ENCODE data around the gene AJAP1. TPM values are rescaled to one million over a fixed set of nuclear protein-coding genes. Genes with fewer than 3 reads are reported as not detected.

Gene AJAP1
- total RNA-seq, 1 experiment from 2014 or later: not detected

DNA sequence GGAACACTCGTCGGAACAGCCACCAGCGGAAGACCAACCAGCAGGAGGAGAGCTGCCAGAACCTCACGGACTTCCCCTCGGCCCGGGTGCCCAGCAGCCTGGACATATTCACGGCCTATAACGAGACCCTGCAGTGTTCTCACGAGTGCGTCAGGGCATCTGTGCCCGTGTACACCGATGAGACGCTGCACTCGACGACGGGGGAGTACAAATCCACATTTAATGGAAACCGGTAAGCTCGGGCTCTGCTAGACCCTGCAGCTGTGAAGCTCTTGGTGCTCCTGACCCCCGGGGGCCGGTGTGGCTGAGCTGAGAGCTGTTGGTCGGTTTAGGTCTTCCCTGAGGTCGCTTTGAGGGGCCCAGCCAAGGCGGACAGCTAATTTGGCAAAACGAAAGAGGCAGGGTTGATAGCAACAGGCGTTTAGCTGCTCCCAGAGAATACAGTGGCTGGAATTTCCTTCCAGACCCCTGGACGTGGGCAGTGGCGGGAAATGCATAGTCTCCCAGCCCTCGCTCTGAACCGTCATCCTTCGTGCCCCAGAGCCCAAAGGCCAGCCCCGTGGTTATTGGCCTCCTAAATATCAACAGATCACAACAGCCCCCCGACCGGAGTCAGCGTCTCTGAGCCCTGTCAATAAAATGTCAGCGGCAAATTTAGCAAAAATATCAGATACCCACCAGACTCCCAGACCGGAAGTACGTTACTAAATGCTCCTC is 118.0 kb downstream of the AJAP1 start:
- Histone ChIP-seq H3K9me3 (ENCODE audit: control insufficient read depth in 1 of 2, insufficient read depth in 1 of 2, low read depth in 1 of 2, low read length in 2 of 2) (no peaks in the 10 kb centered on the region; a peak in 2 of 4 replicates), H3K4me2 (ENCODE audit: low read length) (no peak overlapping the region), H3K27ac (ENCODE audit: low read depth, low read length) (no peak overlapping the region), H3K79me2 (ENCODE audit: insufficient read depth, low read length) (no peaks in the 10 kb centered on the region), H3K27me3 (ENCODE audit: insufficient read depth, low read length) (no peaks in the 10 kb centered on the region), H3K9ac (ENCODE audit: low read length) (no peak overlapping the region), H3K4me1 (ENCODE audit: control insufficient read depth in 1 of 2, insufficient read depth in 2 of 2, low read length in 2 of 2) (no peaks in the 10 kb centered on the region), H4K20me1 (ENCODE audit: insufficient read depth) (no peaks in the 10 kb centered on the region), H2AFZ (ENCODE audit: low read depth, low read length, poor library complexity, severe bottlenecking) (no peak overlapping the region), H3K9me2 (ENCODE audit: insufficient read depth) (no peaks in the 10 kb centered on the region), H3K36me3 (ENCODE audit: control insufficient read depth in 1 of 2, insufficient read depth in 2 of 2, low read length in 2 of 2) (no peaks in the 10 kb centered on the region), H3K4me3 (replicated peaks in 1 of 2; ENCODE audit: low read depth in 1 of 2, low read length in 2 of 2) (no peak overlapping the region)
- intact Hi-C loops (cut with micrococcal nuclease): no loop called here
- TF ChIP-seq CEBPB (IDR thresholded peaks at IDR 0.05; ENCODE audit: low read depth) (no peak), SP1 (IDR thresholded peaks at IDR 0.05; ENCODE audit: low read depth) (no peak), MAX (IDR thresholded peaks at IDR 0.05) (no peak), ZFX (IDR thresholded peaks at IDR 0.05) (no peak), SIN3A (IDR thresholded peaks at IDR 0.05; ENCODE audit: low read depth) (no peak), POLR2A (IDR thresholded peaks at IDR 0.05; ENCODE audit: borderline replicate concordance, extremely low read depth, insufficient read depth, insufficient read length) (no peak), EGR1 (IDR thresholded peaks at IDR 0.05; ENCODE audit: low read depth) (no peak), CTCF (IDR thresholded peaks at IDR 0.05 in 2 of 3, conservative IDR thresholded peaks at IDR 0.05 in 1 of 3; ENCODE audit: borderline replicate concordance in 1 of 3, insufficient read depth in 1 of 3, low read depth in 2 of 3, low read length in 2 of 3) (no peak), TCF7L2 (IDR thresholded peaks at IDR 0.05; ENCODE audit: borderline replicate concordance, extremely low read depth, insufficient read depth, insufficient read length) (no peak), POLR2AphosphoS5 (IDR thresholded peaks at IDR 0.05; ENCODE audit: low read depth, low read length) (no peak), SRF (IDR thresholded peaks at IDR 0.05; ENCODE audit: low read depth) (no peak)
- TF ChIP-seq, protein P1, sequence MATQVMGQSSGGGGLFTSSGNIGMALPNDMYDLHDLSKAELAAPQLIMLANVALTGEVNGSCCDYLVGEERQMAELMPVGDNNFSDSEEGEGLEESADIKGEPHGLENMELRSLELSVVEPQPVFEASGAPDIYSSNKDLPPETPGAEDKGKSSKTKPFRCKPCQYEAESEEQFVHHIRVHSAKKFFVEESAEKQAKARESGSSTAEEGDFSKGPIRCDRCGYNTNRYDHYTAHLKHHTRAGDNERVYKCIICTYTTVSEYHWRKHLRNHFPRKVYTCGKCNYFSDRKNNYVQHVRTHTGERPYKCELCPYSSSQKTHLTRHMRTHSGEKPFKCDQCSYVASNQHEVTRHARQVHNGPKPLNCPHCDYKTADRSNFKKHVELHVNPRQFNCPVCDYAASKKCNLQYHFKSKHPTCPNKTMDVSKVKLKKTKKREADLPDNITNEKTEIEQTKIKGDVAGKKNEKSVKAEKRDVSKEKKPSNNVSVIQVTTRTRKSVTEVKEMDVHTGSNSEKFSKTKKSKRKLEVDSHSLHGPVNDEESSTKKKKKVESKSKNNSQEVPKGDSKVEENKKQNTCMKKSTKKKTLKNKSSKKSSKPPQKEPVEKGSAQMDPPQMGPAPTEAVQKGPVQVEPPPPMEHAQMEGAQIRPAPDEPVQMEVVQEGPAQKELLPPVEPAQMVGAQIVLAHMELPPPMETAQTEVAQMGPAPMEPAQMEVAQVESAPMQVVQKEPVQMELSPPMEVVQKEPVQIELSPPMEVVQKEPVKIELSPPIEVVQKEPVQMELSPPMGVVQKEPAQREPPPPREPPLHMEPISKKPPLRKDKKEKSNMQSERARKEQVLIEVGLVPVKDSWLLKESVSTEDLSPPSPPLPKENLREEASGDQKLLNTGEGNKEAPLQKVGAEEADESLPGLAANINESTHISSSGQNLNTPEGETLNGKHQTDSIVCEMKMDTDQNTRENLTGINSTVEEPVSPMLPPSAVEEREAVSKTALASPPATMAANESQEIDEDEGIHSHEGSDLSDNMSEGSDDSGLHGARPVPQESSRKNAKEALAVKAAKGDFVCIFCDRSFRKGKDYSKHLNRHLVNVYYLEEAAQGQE (IDR thresholded peaks at IDR 0.05; ENCODE audit: low read depth): no peak
- TF ChIP-seq, protein P2, sequence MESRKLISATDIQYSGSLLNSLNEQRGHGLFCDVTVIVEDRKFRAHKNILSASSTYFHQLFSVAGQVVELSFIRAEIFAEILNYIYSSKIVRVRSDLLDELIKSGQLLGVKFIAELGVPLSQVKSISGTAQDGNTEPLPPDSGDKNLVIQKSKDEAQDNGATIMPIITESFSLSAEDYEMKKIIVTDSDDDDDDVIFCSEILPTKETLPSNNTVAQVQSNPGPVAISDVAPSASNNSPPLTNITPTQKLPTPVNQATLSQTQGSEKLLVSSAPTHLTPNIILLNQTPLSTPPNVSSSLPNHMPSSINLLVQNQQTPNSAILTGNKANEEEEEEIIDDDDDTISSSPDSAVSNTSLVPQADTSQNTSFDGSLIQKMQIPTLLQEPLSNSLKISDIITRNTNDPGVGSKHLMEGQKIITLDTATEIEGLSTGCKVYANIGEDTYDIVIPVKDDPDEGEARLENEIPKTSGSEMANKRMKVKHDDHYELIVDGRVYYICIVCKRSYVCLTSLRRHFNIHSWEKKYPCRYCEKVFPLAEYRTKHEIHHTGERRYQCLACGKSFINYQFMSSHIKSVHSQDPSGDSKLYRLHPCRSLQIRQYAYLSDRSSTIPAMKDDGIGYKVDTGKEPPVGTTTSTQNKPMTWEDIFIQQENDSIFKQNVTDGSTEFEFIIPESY (IDR thresholded peaks at IDR 0.05; ENCODE audit: extremely low read depth, insufficient replicate concordance, low read length): no peak
- BruUV-seq (replicated peaks): no TSS peak
- RAD21 ChIA-PET (ENCODE audit: low non-redundant PET in 1 of 2, low total read pairs in 2 of 2, uncharacterized antibody in 2 of 2, unreplicated experiment in 2 of 2): no interaction called here
- CTCF ChIA-PET: no interaction called here
- POLR2A ChIA-PET: no interaction called here
- DNase-seq (ENCODE audit: low read depth, low spot score) (no peak), ATAC-seq (no peak)

All from HCT116 (cell line).